Adrenal gland (tissue), 12 donors: ENCODE measurements around the gene NADSYN1. TPM values are rescaled to one million over a fixed set of nuclear protein-coding genes. Genes with fewer than 3 reads are reported as not detected.

ENCODE experiments used
- DNase-seq, 7 donors: peaks; one replicate each; pipeline ENCODE4 v3.0.0-alpha.2; 2019 to 2020
- H3K27ac ChIP-seq, 5 donors: fragments of 200-600 bp; sonication (generic) in 4 of 5; 1 replicate in 3 of 5; 2 replicates in 2 of 5; pipeline versions ENCODE4 v1.5.1 to v1.8.0; 2016 to 2020; ENCODE audit warnings: mild to moderate bottlenecking in 1 of 5
- H3K27me3 ChIP-seq: fragments of 200-600 bp; 2 replicates; pipeline ENCODE4 v1.8.0; 2021
- H3K36me3 ChIP-seq, 2 donors: fragments of 200-600 bp; replicated peaks in 1 of 2; 1 replicate in 1 of 2; 2 replicates in 1 of 2; pipeline versions ENCODE4 v1.5.1 to v1.8.0; 2018 to 2022
- H3K4me1 ChIP-seq, 2 donors: fragments of 200-600 bp; replicated peaks in 1 of 2; 1 replicate in 1 of 2; 2 replicates in 1 of 2; pipeline versions ENCODE4 v1.5.1 to v1.8.0; 2018 to 2021
- H3K4me3 ChIP-seq, 4 donors: fragments of 200-600 bp; sonication (generic) in 3 of 4; one replicate each; pipeline ENCODE4 v1.5.1; 2016 to 2018
- H3K9me3 ChIP-seq, 3 donors: fragments of 200-600 bp; sonication (generic) in 1 of 3; replicated peaks in 1 of 3; 1 replicate in 2 of 3; 2 replicates in 1 of 3; pipeline versions ENCODE4 v1.5.1 to v1.8.0; 2016 to 2021
- POLR2A ChIP-seq, 2 donors: fragments of 450-650 bp; IDR thresholded peaks; one replicate each; pipeline ENCODE4 v1.6.1; 2017; ENCODE audit warnings: antibody characterized with exemption in 2 of 2, mild to moderate bottlenecking in 2 of 2, moderate library complexity in 1 of 2
- WGBS, 4 donors: extraction: QIAGEN DNeasy Blood & Tissue Kit in 2 of 4; methylation state at CpG; one replicate each; pipeline versions ENCODE4 v1.1.5 to v1.1.7; 2013 to 2017; 5-methylcytosine and 5-hydroxymethylcytosine counted together
- intact Hi-C, 2 donors: fragments of 100-400 bp; cut with DNase I; formaldehyde crosslinking; loops; one replicate each; pipeline versions ENCODE4 v1.14.1 to v1.15.0; 2022 to 2023
- polyA plus RNA-seq, 3 donors: library from polyadenylated mRNA; stranded (reverse); fragments of 200-250 nt in 2 of 3; fragments of 350-450 nt in 1 of 3; fragmentation: Illumina TruSeq in 1 of 3; extraction: RNeasy Lipid Tissue Mini Kit (QIAGEN cat#74804) in 1 of 3; gene quantifications; one replicate each; pipeline ENCODE4 v1.2.3, GENCODE V29; 2013 to 2014
- total RNA-seq, 9 donors: library from RNA; depleted of rRNA in 4 of 9; stranded (reverse); fragments of >200 nt in 4 of 9; fragments of 120-200 nt in 1 of 9; fragmentation: NEBNext Ultra II Directional in 1 of 9; extraction: Animal tissue kit (Norgen Biotek cat#: 25700) in 1 of 9; gene quantifications; one replicate each; pipeline versions ENCODE4 v1.1.0 to v1.2.4, GENCODE V29; 2013 to 2023
- TF ChIP-seq, protein P1 (sequence below), 6 experiments: fragments of 450-650 bp in 4 of 6; fragments of 200-600 bp in 2 of 6; sonication (generic) in 1 of 6; IDR thresholded peaks; 1 replicate in 5 of 6; 2 replicates in 1 of 6; pipeline versions ENCODE4 v1.5.1 to v1.8.0; 2016 to 2021; ENCODE audit warnings: antibody characterized with exemption in 6 of 6, mild to moderate bottlenecking in 2 of 6, moderate library complexity in 1 of 6
- donor health status: healthy with polysubstance abuse.
- donor health status: Bipolar disorder and iron deficiency.
- donor health status: DM: yes; HTN: yes; CAD: no.
- donor health status: DM: no; HTN: no; CAD: no.
- donor health status: DM: no; HTN: no; CAD: no.
- donor health status: DM: yes; HTN: yes; CAD: no.

NADSYN1 gene
- total and polyA plus RNA-seq, 12 donors = 37.1 to 128 (median 58.5) TPM

GRCh38 chr11:71489311-71490043 is 36.5 kb downstream of the NADSYN1 start:
- TF ChIP-seq POLR2A (IDR thresholded peaks at IDR 0.05) = no peak
- TF ChIP-seq, protein P1, sequence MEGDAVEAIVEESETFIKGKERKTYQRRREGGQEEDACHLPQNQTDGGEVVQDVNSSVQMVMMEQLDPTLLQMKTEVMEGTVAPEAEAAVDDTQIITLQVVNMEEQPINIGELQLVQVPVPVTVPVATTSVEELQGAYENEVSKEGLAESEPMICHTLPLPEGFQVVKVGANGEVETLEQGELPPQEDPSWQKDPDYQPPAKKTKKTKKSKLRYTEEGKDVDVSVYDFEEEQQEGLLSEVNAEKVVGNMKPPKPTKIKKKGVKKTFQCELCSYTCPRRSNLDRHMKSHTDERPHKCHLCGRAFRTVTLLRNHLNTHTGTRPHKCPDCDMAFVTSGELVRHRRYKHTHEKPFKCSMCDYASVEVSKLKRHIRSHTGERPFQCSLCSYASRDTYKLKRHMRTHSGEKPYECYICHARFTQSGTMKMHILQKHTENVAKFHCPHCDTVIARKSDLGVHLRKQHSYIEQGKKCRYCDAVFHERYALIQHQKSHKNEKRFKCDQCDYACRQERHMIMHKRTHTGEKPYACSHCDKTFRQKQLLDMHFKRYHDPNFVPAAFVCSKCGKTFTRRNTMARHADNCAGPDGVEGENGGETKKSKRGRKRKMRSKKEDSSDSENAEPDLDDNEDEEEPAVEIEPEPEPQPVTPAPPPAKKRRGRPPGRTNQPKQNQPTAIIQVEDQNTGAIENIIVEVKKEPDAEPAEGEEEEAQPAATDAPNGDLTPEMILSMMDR (IDR thresholded peaks at IDR 0.05) = no peak
- 77 to 93% (median 79%) methylated on average over 9 to 15 of the region's 15 CpGs for WGBS, 4 donors
- Histone ChIP-seq H3K4me1 (no peaks in the 10 kb centered on the region), H3K27me3 (no peaks in the 10 kb centered on the region), H3K9me3 (no peaks in the 10 kb centered on the region), H3K36me3 (peaks cover 0 to 37% of the 10 kb centered on the region in 2 donors), H3K4me3 (no peak overlapping the region), H3K27ac (no peak overlapping the region)
- intact Hi-C loops = no loop called here
- DNase-seq = peak in 2 of 7 donors; percentile 14 to 28

DNA sequence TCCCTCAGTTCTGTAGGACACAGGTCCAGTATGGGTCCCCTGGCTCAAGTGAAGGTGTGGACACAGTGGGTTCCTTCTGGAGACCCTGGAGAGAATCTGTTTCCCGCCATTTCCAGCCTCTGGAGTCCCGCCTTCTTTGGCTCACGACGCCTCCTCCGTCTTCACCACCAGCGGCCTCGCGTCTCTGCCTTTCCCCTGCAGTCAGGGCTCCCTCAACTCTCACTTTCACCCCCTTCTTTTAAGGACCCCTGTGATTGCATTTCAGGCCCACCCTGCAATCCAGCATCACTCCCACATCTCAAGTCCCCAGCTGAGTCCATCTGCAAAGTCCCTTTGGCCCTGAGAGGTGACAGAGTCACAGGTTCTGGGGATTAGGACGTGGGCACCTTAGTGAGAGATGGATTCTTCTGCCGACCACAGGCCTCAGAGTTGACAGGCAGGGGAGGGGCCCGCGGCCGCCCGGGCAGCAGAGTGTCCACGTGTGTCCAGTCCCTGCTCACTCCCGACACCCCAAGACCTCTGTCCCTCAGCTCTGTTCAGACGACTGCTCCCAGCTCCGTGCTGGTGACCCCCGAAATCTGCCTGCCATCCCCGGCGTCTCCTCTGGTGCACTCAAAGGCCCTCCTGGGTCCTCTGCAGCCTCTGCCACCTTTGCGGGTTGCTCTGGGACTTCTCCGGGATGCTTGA is 37.2 kb downstream of the NADSYN1 start:
- intact Hi-C loops = no loop called here
- Histone ChIP-seq H3K4me1 (no peaks in the 10 kb centered on the region), H3K27me3 (no peaks in the 10 kb centered on the region), H3K27ac (no peak overlapping the region), H3K36me3 (peaks cover 0 to 32% of the 10 kb centered on the region in 2 donors), H3K4me3 (no peak overlapping the region), H3K9me3 (no peaks in the 10 kb centered on the region)
- no peak for TF ChIP-seq POLR2A (IDR thresholded peaks at IDR 0.05)
- TF ChIP-seq, protein P1 (IDR thresholded peaks at IDR 0.05) = no peak
- peak in 3 of 7 donors; percentile 6 to 39 (median 11) for DNase-seq
- 93 to 98% (median 95%) methylated on average over 9 to 23 of the region's 23 CpGs for WGBS, 4 donors

DNA sequence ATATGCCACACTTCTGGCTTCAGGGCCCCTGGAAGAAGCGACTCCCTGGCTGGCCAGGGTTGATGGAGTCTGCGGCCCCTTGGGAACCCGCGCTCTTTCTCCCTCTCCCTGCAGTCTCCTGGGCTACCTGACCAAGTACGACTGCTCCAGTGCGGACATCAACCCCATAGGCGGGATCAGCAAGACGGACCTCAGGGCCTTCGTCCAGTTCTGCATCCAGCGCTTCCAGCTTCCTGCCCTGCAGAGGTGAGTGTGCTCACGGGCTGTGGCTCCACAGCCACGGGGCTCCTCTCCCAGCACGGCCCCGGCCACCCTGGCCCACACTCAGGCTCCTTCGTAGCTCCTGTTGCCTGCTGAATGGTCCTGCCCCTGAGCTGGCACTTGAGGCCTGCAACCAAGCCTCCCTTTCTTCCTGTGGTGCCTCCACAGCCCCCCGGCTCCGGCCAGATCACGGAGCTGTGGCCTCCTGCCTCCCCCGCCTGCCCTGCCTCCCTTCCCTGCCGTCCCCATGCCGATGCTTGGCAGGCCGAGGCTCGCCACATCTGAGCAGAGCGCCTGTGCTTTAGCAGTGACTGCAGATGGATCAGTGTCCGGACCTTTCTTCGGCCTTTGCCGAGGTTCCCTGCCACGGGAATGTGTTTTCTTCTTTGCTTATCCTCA is 37.9 kb downstream of the NADSYN1 start:
- Histone ChIP-seq H3K27me3 (no peaks in the 10 kb centered on the region), H3K4me3 (no peak overlapping the region), H3K4me1 (no peaks in the 10 kb centered on the region), H3K9me3 (no peaks in the 10 kb centered on the region), H3K36me3 (peaks cover 0 to 25% of the 10 kb centered on the region in 2 donors), H3K27ac (no peak overlapping the region)
- intact Hi-C loops = no loop called here
- DNase-seq = peak in 2 of 7 donors; percentile 9 to 14
- WGBS, 4 donors = 95 to 97% (median 97%) methylated on average over 19 to 28 of the region's 28 CpGs
- TF ChIP-seq, protein P1 (IDR thresholded peaks at IDR 0.05) = no peak
- no peak for TF ChIP-seq POLR2A (IDR thresholded peaks at IDR 0.05)

GRCh38 chr11:71491531-71491930 is 38.5 kb downstream of the NADSYN1 start:
- Histone ChIP-seq H3K27ac (no peak overlapping the region), H3K4me1 (no peaks in the 10 kb centered on the region), H3K9me3 (no peaks in the 10 kb centered on the region), H3K27me3 (no peaks in the 10 kb centered on the region), H3K4me3 (no peak overlapping the region), H3K36me3 (peaks cover 0 to 24% of the 10 kb centered on the region in 2 donors)
- 96 to 100% (median 98%) methylated on average over 6 to 19 of the region's 19 CpGs for WGBS, 4 donors
- TF ChIP-seq, protein P1 (IDR thresholded peaks at IDR 0.05) = no peak
- TF ChIP-seq POLR2A (IDR thresholded peaks at IDR 0.05) = no peak
- DNase-seq = peak in 3 of 7 donors; percentile 10 to 34 (median 15)
- intact Hi-C loops = no loop called here
